HepG2 (cell line): ENCODE results near the gene CCR2. TPM values are rescaled to one million over a fixed set of nuclear protein-coding genes. Genes with fewer than 3 reads are reported as not detected.

Experiments
- ATAC-seq: fragments of 200-7000 bp; cut with Tn5 transposase; 3 replicates; pipeline ENCODE4 v1.9.1; 2020; ENCODE audit warnings: mild to moderate bottlenecking, moderate library complexity
- BruUV-seq: library from RNA; stranded (reverse); fragments of 400-500 nt; replicated peaks from 2 replicates; lab custom pipeline; 2021; lab: Mats Ljungman, UMichigan
- CTCF ChIA-PET: fragments of 300-600 bp; formaldehyde crosslinking; extraction: SDS; loops from one replicate; lab custom pipeline; 2021; ENCODE audit warnings: low total read pairs, inconsistent platforms, low intra/inter-chr PET ratio; lab: Yijun Ruan, JAX
- POLR2A ChIA-PET: fragments of 350-600 bp; sonication (Branson Sonifier 250); formaldehyde crosslinking; loops from one replicate; lab custom pipeline; 2020; ENCODE audit warnings: antibody characterized with exemption, inconsistent platforms; lab: Yijun Ruan, JAX
- DNase-seq: peaks from one replicate; pipeline ENCODE4 v3.0.0-alpha.2; 2015; ENCODE audit warnings: low spot score
- FAIRE-seq: peaks from 3 replicates; lab custom pipeline; 2011; peaks lifted over from hg19 to GRCh38; lab: Jason Lieb, UNC
- H2AFZ ChIP-seq: one replicate; pipeline ENCODE4 v1.6.1; 2011; ENCODE audit warnings: low read length, inconsistent platforms
- H3K27ac ChIP-seq: fragments of 300-600 bp; 3 replicates; pipeline ENCODE4 v1.8.0; 2011; ENCODE audit warnings: mixed run types, mild to moderate bottlenecking, mixed read lengths, low read length, inconsistent platforms; ENCODE audit not compliant: insufficient read depth; ENCODE audit errors: extremely low read length
- H3K27me3 ChIP-seq, 2 experiments: fragments of 200-600 bp in 1 of 2; 2 replicates in 1 of 2; 3 replicates in 1 of 2; pipeline versions ENCODE4 v1.6.0 to v1.8.0; 2011; ENCODE audit warnings: low read length in 2 of 2, mild to moderate bottlenecking in 2 of 2, moderate library complexity in 2 of 2, inconsistent platforms in 1 of 2; ENCODE audit not compliant: insufficient read depth in 2 of 2, control insufficient read depth in 1 of 2
- H3K36me3 ChIP-seq, 2 experiments: fragments of 200-600 bp in 1 of 2; replicated peaks in 1 of 2; 2 replicates in 1 of 2; 3 replicates in 1 of 2; pipeline versions ENCODE4 v1.5.1 to v1.8.0; 2011; ENCODE audit warnings: low read length in 2 of 2, inconsistent platforms in 1 of 2; ENCODE audit not compliant: insufficient read depth in 2 of 2, control insufficient read depth in 1 of 2
- H3K4me1 ChIP-seq: 2 replicates; pipeline ENCODE4 v1.5.1; 2012; ENCODE audit warnings: low read length, inconsistent platforms; ENCODE audit not compliant: insufficient read depth
- H3K4me2 ChIP-seq: 2 replicates; pipeline ENCODE4 v1.6.0; 2011; ENCODE audit warnings: low read depth, low read length, inconsistent platforms
- H3K4me3 ChIP-seq, 3 experiments: fragments of 200-600 bp in 1 of 3; sonication (generic), shearing (Covaris generic) in 1 of 3; replicated peaks in 1 of 3; 2 replicates each; pipeline ENCODE4 v1.5.1; 2011 to 2016; ENCODE audit warnings: low read length in 3 of 3, inconsistent platforms in 2 of 3, low read depth in 2 of 3, mild to moderate bottlenecking in 2 of 3, control low read depth in 1 of 3, mixed read lengths in 1 of 3; ENCODE audit not compliant: insufficient read depth in 1 of 3
- H3K79me2 ChIP-seq: one replicate; pipeline ENCODE4 v1.6.1; 2011; ENCODE audit warnings: low read length, inconsistent platforms; ENCODE audit not compliant: insufficient read depth
- H3K9ac ChIP-seq: 2 replicates; pipeline ENCODE4 v1.6.0; 2011; ENCODE audit warnings: mild to moderate bottlenecking, low read depth, low read length, inconsistent platforms; ENCODE audit not compliant: insufficient read depth
- H3K9me3 ChIP-seq: 2 replicates; pipeline ENCODE4 v1.5.1; 2012; ENCODE audit warnings: mild to moderate bottlenecking, low read length
- H4K20me1 ChIP-seq: 2 replicates; pipeline ENCODE4 v1.6.0; 2011; ENCODE audit warnings: inconsistent platforms, mild to moderate bottlenecking, low read length, moderate library complexity; ENCODE audit not compliant: insufficient read depth
- MAX ChIP-seq: IDR thresholded peaks from 2 replicates; pipeline ENCODE4 v1.6.1; 2012; ENCODE audit warnings: inconsistent platforms
- NFE2L2 ChIP-seq: fragments of 150-350 bp; IDR thresholded peaks from 2 replicates; pipeline ENCODE4 v1.6.1; 2014; ENCODE audit warnings: low read length
- PATZ1 ChIP-seq: sonication (generic); formaldehyde crosslinking; IDR thresholded peaks from 2 replicates; pipeline ENCODE4 v1.4.0; 2020; ENCODE audit warnings: missing genetic modification reagents
- POLR2A ChIP-seq, 2 experiments: IDR thresholded peaks; 2 replicates each; pipeline ENCODE4 v1.6.1; 2011; ENCODE audit warnings: low read depth in 2 of 2, low read length in 2 of 2, mild to moderate bottlenecking in 1 of 2, moderate library complexity in 1 of 2; ENCODE audit not compliant: insufficient read depth in 1 of 2
- SIX1 ChIP-seq: sonication (generic); formaldehyde crosslinking; IDR thresholded peaks from 2 replicates; pipeline ENCODE4 v1.4.0; 2020; ENCODE audit warnings: missing genetic modification reagents, borderline replicate concordance
- SP140L ChIP-seq: sonication (generic); formaldehyde crosslinking; IDR thresholded peaks from 2 replicates; pipeline ENCODE4 v1.4.0; 2020; ENCODE audit warnings: missing genetic modification reagents, borderline replicate concordance
- TFDP1 ChIP-seq: IDR thresholded peaks from 2 replicates; pipeline ENCODE4 v1.6.1; 2016; ENCODE audit warnings: missing compliant biosample characterization, missing genetic modification reagents, borderline replicate concordance
- ZFP36L2 ChIP-seq: sonication (generic); formaldehyde crosslinking; IDR thresholded peaks from 2 replicates; pipeline ENCODE4 v1.4.0; 2020; ENCODE audit warnings: missing genetic modification reagents
- ZFY ChIP-seq: sonication (generic); formaldehyde crosslinking; IDR thresholded peaks from 2 replicates; pipeline ENCODE4 v1.4.0; 2020; ENCODE audit warnings: missing genetic modification reagents
- ZIK1 ChIP-seq: sonication (generic); formaldehyde crosslinking; IDR thresholded peaks from 2 replicates; pipeline ENCODE4 v1.5.0; 2020; ENCODE audit warnings: mild to moderate bottlenecking, low read depth, missing genetic modification reagents, borderline replicate concordance
- ZMYM4 ChIP-seq: sonication (generic); formaldehyde crosslinking; IDR thresholded peaks from 2 replicates; pipeline ENCODE4 v1.8.1; 2023; ENCODE audit warnings: mild to moderate bottlenecking, missing genetic modification reagents
- ZNF282 ChIP-seq: fragments of 450-650 bp; IDR thresholded peaks from 2 replicates; pipeline ENCODE4 v1.6.1; 2018; ENCODE audit not compliant: partially characterized antibody
- WGBS: methylation state at CpG from one replicate; pipeline ENCODE4 v1.1.6; 2017; ENCODE audit warnings: low lambda C conversion rate; 5-methylcytosine and 5-hydroxymethylcytosine counted together
- in situ Hi-C: cut with HindIII; loops from 2 replicates; pipeline ENCODE4 v1.10.0; 2017; ENCODE audit warnings: low pct_unique_long_range_greater_than_20kb; ENCODE audit not compliant: extremely low pct_ligation_motif_present
- intact Hi-C: fragments of 100-400 bp; cut with micrococcal nuclease; formaldehyde crosslinking; loops from one replicate; pipeline ENCODE4 v1.10.0; 2022; ENCODE audit not compliant: unreplicated experiment
- polyA plus RNA-seq, 8 experiments: library from polyadenylated mRNA; depleted of rRNA in 3 of 8; stranded (reverse) in 7 of 8; unstranded in 1 of 8; fragments of >200 nt; fragmentation: Illumina TruSeq in 4 of 8; extraction: Trizol in 4 of 8; gene quantifications; 2 replicates each; pipeline versions ENCODE4 v1.2.1 to v1.2.3, GENCODE V29; 2011 to 2016; ENCODE audit warnings: low read depth in 4 of 8, missing spikeins in 1 of 8, mixed read lengths in 1 of 8; ENCODE audit not compliant: insufficient read depth in 1 of 8
- total RNA-seq, 5 experiments: library from RNA; depleted of rRNA; stranded (reverse); fragments of >200 nt; fragmentation: Illumina TruSeq; extraction: Trizol; gene quantifications; 2 replicates each; pipeline ENCODE4 v1.2.3, GENCODE V29; 2016; ENCODE audit warnings: low read depth in 1 of 5

Gene CCR2
- total and polyA plus RNA-seq, 2 of the 13 experiments (the other 11 are each of a cell fraction or from before 2014, with no cell fraction given): not detected

- TF ChIP-seq ZMYM4 (CRISPR knock-in tag) (no peak), POLR2A (IDR thresholded peaks at IDR 0.05; ENCODE audit: insufficient read depth in 1 of 2, low read depth in 2 of 2, low read length in 2 of 2) (no peak), SP140L (CRISPR knock-in tag) (no peak), TFDP1 (CRISPR knock-in tag) (no peak)
Observed at GRCh38 chr3:46399098-46399497, 45.2 kb downstream of the CCR2 start (continued).

GRCh38 chr3:46399557-46399956, 45.6 kb downstream of the CCR2 start:
- in situ Hi-C loops (no loop called here), intact Hi-C loops (no loop called here)
- POLR2A ChIA-PET: no interaction called here
- H3K36me3 ChIP-seq: no peaks in the 10 kb centered on the region
- DNase-seq: no peak
- no peaks in the 10 kb centered on the region for H3K9me3 ChIP-seq
- no TSS peak for BruUV-seq
- H3K4me2 ChIP-seq: no peak overlapping the region
- no peak overlapping the region for H2AFZ ChIP-seq
- H3K27me3 ChIP-seq: peaks cover 0 to 8% of the 10 kb centered on the region in 2 experiments; a peak in 1 of 5 replicates
- TF ChIP-seq MAX: no peak
- TF ChIP-seq ZFY (CRISPR knock-in tag): no peak
- TF ChIP-seq NFE2L2: no peak
- TF ChIP-seq ZFP36L2: no peak
- TF ChIP-seq PATZ1 (CRISPR knock-in tag): no peak
- no peak for TF ChIP-seq ZIK1 (CRISPR knock-in tag)
- no peak for TF ChIP-seq ZNF282
- no peak for TF ChIP-seq SIX1 (CRISPR knock-in tag)
- 23% methylated on average over 2 of the region's 2 CpGs for WGBS
- CTCF ChIA-PET: no interaction called here
- no peaks in the 10 kb centered on the region for H4K20me1 ChIP-seq
- H3K9ac ChIP-seq: no peak overlapping the region
- H3K79me2 ChIP-seq: no peaks in the 10 kb centered on the region
- no peak for ATAC-seq
- no peak for FAIRE-seq
- H3K4me1 ChIP-seq: no peaks in the 10 kb centered on the region
- H3K4me3 ChIP-seq: no peak overlapping the region
- no peak overlapping the region for H3K27ac ChIP-seq
